KBM-7 (cell line): Measurements from ENCODE around the gene AP3S1.
A peak's percentile ranks its signal among the peaks of the same experiment; 100 is the strongest.
"Not testable (repeated sequence)": the region's sequence is repeated elsewhere in the genome, so short reads cannot be mapped to it uniquely, and the experiment has no call there.

Experiments used
- DNase-seq: peaks from one replicate; pipeline ENCODE4 v3.0.0-alpha.2; 2015
- in situ Hi-C: fragments of 300-500 bp; cut with MboI; formaldehyde crosslinking; loops from 2 replicates; pipeline ENCODE4 v1.14.3; 2020; ENCODE audit warnings: low sequenced_read_pairs, low pct_unique_long_range_greater_than_20kb, mixed read lengths

AP3S1 gene

GRCh38 chr5:115818821-115819220 is 22.9 kb upstream of the AP3S1 start:
- DNase-seq: no peak
- in situ Hi-C loops: no loop called here

- DNase-seq: no peak
- in situ Hi-C loops: no loop called here
Measured at GRCh38 chr5:115820846-115821245, 20.9 kb upstream of the AP3S1 start.

GRCh38 chr5:115824983-115825382 is 16.8 kb upstream of the AP3S1 start:
- DNase-seq: not testable (repeated sequence)
- in situ Hi-C loops: loop anchor here (25.0 kb wide), 1 partner anchor 513 kb away; no protein-coding TSS in a partner anchor

GRCh38 chr5:115825948-115826347 is 15.8 kb upstream of the AP3S1 start:
- in situ Hi-C loops: loop anchor here (25.0 kb wide), 1 partner anchor 514 kb away; no protein-coding TSS in a partner anchor
- no peak for DNase-seq

GRCh38 chr5:115829913-115830312 is 11.8 kb upstream of the AP3S1 start:
- no peak for DNase-seq
- in situ Hi-C loops: loop anchor here (25.0 kb wide), 1 partner anchor 518 kb away; no protein-coding TSS in a partner anchor

- DNase-seq: peak; percentile 56
- in situ Hi-C loops: loop anchor here (25.0 kb wide), 1 partner anchor 519 kb away; no protein-coding TSS in a partner anchor
Measured at GRCh38 chr5:115831163-115831768, 10.5 kb upstream of the AP3S1 start.

GRCh38 chr5:115835481-115835880 is 6.3 kb upstream of the AP3S1 start:
- DNase-seq: no peak
- in situ Hi-C loops: loop anchor here (25.0 kb wide), 1 partner anchor 523 kb away; no protein-coding TSS in a partner anchor

- in situ Hi-C loops: loop anchor here (25.0 kb wide), 1 partner anchor 527 kb away; no protein-coding TSS in a partner anchor
Measured at GRCh38 chr5:115838885-115839518, 2.7 kb upstream of the AP3S1 start.

GRCh38 chr5:115840873-115841272 is 862 bp upstream of the AP3S1 start:
- no peak for DNase-seq
- in situ Hi-C loops: loop anchor here (25.0 kb wide), 1 partner anchor 529 kb away; no protein-coding TSS in a partner anchor

More at GRCh38 chr5:115838885-115839518, 2.7 kb upstream of the AP3S1 start:
- peak; percentile 76 for DNase-seq

- DNase-seq: no peak
- in situ Hi-C loops: loop anchor here (25.0 kb wide), 1 partner anchor 530 kb away; no protein-coding TSS in a partner anchor
Measured at GRCh38 chr5:115842089-115842935, 577 bp downstream of the AP3S1 start.

- no peak for DNase-seq
- in situ Hi-C loops: loop anchor here (25.0 kb wide), 1 partner anchor 531 kb away; no protein-coding TSS in a partner anchor
Measured at GRCh38 chr5:115842952-115843351, 1.2 kb downstream of the AP3S1 start.

GRCh38 chr5:115843444-115844130 is 1.9 kb downstream of the AP3S1 start:
- no peak for DNase-seq
- in situ Hi-C loops: loop anchor here (25.0 kb wide), 1 partner anchor 531 kb away; no protein-coding TSS in a partner anchor

GRCh38 chr5:115844321-115844817 is 2.6 kb downstream of the AP3S1 start:
- in situ Hi-C loops: loop anchor here (25.0 kb wide), 1 partner anchor 532 kb away; no protein-coding TSS in a partner anchor

GRCh38 chr5:115847290-115847689 is 5.6 kb downstream of the AP3S1 start:
- in situ Hi-C loops: loop anchor here (25.0 kb wide), 1 partner anchor 535 kb away; no protein-coding TSS in a partner anchor

More at GRCh38 chr5:115844321-115844817, 2.6 kb downstream of the AP3S1 start:
- DNase-seq: no peak

GRCh38 chr5:115849258-115849798 is 7.6 kb downstream of the AP3S1 start:
- no peak for DNase-seq
- in situ Hi-C loops: loop anchor here (25.0 kb wide), 1 partner anchor 537 kb away; no protein-coding TSS in a partner anchor

More at GRCh38 chr5:115847290-115847689, 5.6 kb downstream of the AP3S1 start:
- DNase-seq: no peak

GRCh38 chr5:115850744-115851416 is 9.1 kb downstream of the AP3S1 start:
- in situ Hi-C loops: no loop called here
- DNase-seq: no peak

GRCh38 chr5:115854139-115854538 is 12.4 kb downstream of the AP3S1 start:
- DNase-seq: no peak
- in situ Hi-C loops: no loop called here
